Mesendoderm (in vitro differentiated cells): ENCODE data around the gene ZKSCAN7.
"Not testable (repeated sequence)": the region's sequence is repeated elsewhere in the genome, so short reads cannot be mapped to it uniquely, and the experiment has no call there.

Experiments used
- DNase-seq: peaks from one replicate; pipeline ENCODE4 v3.0.0; 2013
- H2AK5ac ChIP-seq: 2 replicates; pipeline ENCODE4 v1.6.1; 2013; ENCODE audit warnings: low read length, inconsistent platforms
- H2BK120ac ChIP-seq: 2 replicates; pipeline ENCODE4 v1.6.1; 2013; ENCODE audit warnings: low read depth, mild to moderate bottlenecking, low read length, moderate library complexity, mixed read lengths
- H2BK15ac ChIP-seq: replicated peaks from 2 replicates; pipeline ENCODE4 v1.6.1; 2013; ENCODE audit warnings: low read depth, mild to moderate bottlenecking, moderate library complexity
- H2BK5ac ChIP-seq: 2 replicates; pipeline ENCODE4 v1.6.1; 2013; ENCODE audit warnings: low read length, inconsistent platforms
- H3K18ac ChIP-seq: 2 replicates; pipeline ENCODE4 v1.6.1; 2013; ENCODE audit warnings: mild to moderate bottlenecking, low read length, mixed read lengths
- H3K23ac ChIP-seq: one replicate; pipeline ENCODE4 v1.6.1; 2013; ENCODE audit warnings: low read length
- H3K27ac ChIP-seq: 2 replicates; pipeline ENCODE4 v1.5.1; 2013; ENCODE audit warnings: low read depth, mild to moderate bottlenecking, inconsistent platforms, low read length, moderate library complexity
- H3K27me3 ChIP-seq: 2 replicates; pipeline ENCODE4 v1.6.1; 2013; ENCODE audit warnings: low read length, control low read depth, mild to moderate bottlenecking, inconsistent platforms; ENCODE audit not compliant: insufficient read depth, poor library complexity
- H3K36me3 ChIP-seq: 2 replicates; pipeline ENCODE4 v1.6.1; 2013; ENCODE audit warnings: low read length, inconsistent platforms; ENCODE audit not compliant: control insufficient read depth, insufficient read depth
- H3K4ac ChIP-seq: one replicate; pipeline ENCODE4 v1.6.1; 2013; ENCODE audit warnings: low read depth, mild to moderate bottlenecking, low read length, moderate library complexity
- H3K4me1 ChIP-seq: 2 replicates; pipeline ENCODE4 v1.6.1; 2013; ENCODE audit warnings: low read depth, low read length, inconsistent platforms; ENCODE audit not compliant: control insufficient read depth
- H3K4me2 ChIP-seq: 2 replicates; pipeline ENCODE4 v1.6.1; 2013; ENCODE audit warnings: low read length
- H3K4me3 ChIP-seq: 2 replicates; pipeline ENCODE4 v1.5.1; 2013; ENCODE audit warnings: mild to moderate bottlenecking, low read length
- H3K56ac ChIP-seq: one replicate; pipeline ENCODE4 v1.6.1; 2013; ENCODE audit warnings: low read length
- H3K79me1 ChIP-seq: 2 replicates; pipeline ENCODE4 v1.6.1; 2013; ENCODE audit warnings: low read length, inconsistent platforms
- H3K79me2 ChIP-seq: 2 replicates; pipeline ENCODE4 v1.6.1; 2013; ENCODE audit warnings: mild to moderate bottlenecking, low read length; ENCODE audit not compliant: control insufficient read depth, insufficient read depth
- H3K9ac ChIP-seq: 2 replicates; pipeline ENCODE4 v1.6.1; 2013; ENCODE audit warnings: low read length, inconsistent platforms
- H4K5ac ChIP-seq: one replicate; pipeline ENCODE4 v1.6.1; 2013; ENCODE audit warnings: low read length
- H4K8ac ChIP-seq: one replicate; pipeline ENCODE4 v1.6.1; 2013; ENCODE audit warnings: low read depth, mild to moderate bottlenecking, control low read depth, low read length, moderate library complexity
- WGBS: extraction: QIAGEN DNeasy Blood & Tissue Kit; methylation state at CpG from one replicate; pipeline ENCODE4 v1.1.7; 2013; ENCODE audit warnings: low lambda C conversion rate, missing lambda C conversion rate; ENCODE audit not compliant: insufficient coverage; ENCODE audit errors: extremely low coverage; 5-methylcytosine and 5-hydroxymethylcytosine counted together

The ZKSCAN7 gene

GRCh38 chr3:44525060-44525459, 29.9 kb upstream of the ZKSCAN7 start:
- Histone ChIP-seq H3K4ac (no peak overlapping the region), H3K18ac (no peak overlapping the region), H3K9ac (no peak overlapping the region), H3K4me3 (no peak overlapping the region), H3K27ac (no peak overlapping the region), H2BK15ac (no peak overlapping the region), H3K36me3 (no peaks in the 10 kb centered on the region), H3K79me2 (no peaks in the 10 kb centered on the region), H3K4me2 (no peak overlapping the region), H3K56ac (no peak overlapping the region), H3K4me1 (no peaks in the 10 kb centered on the region), H2AK5ac (no peak overlapping the region), H4K8ac (no peak overlapping the region), H2BK5ac (no peak overlapping the region), H3K79me1 (no peaks in the 10 kb centered on the region), H3K23ac (no peak overlapping the region), H3K27me3 (no peaks in the 10 kb centered on the region), H4K5ac (no peak overlapping the region), H2BK120ac (no peak overlapping the region)
- no CpG with 5 or more reads among the region's 5 CpGs for WGBS
- DNase-seq, result no peak

- H4K5ac ChIP-seq, result no peak overlapping the region
- H3K4me1 ChIP-seq, result no peaks in the 10 kb centered on the region
- H3K56ac ChIP-seq, result no peak overlapping the region
- WGBS, result no CpG with 5 or more reads among the region's 1 CpG
- H3K27ac ChIP-seq, result no peak overlapping the region
- no peak overlapping the region for H3K23ac ChIP-seq
- no peaks in the 10 kb centered on the region for H3K36me3 ChIP-seq
- no peak overlapping the region for H4K8ac ChIP-seq
- no peak overlapping the region for H3K4me3 ChIP-seq
- H2AK5ac ChIP-seq, result no peak overlapping the region
- no peak overlapping the region for H3K4me2 ChIP-seq
- H2BK15ac ChIP-seq, result no peak overlapping the region
- H3K27me3 ChIP-seq, result no peaks in the 10 kb centered on the region
- no peak for DNase-seq
- H3K9ac ChIP-seq, result no peak overlapping the region
- no peak overlapping the region for H3K18ac ChIP-seq
- H3K4ac ChIP-seq, result no peak overlapping the region
- no peaks in the 10 kb centered on the region for H3K79me2 ChIP-seq
- no peaks in the 10 kb centered on the region for H3K79me1 ChIP-seq
- no peak overlapping the region for H2BK5ac ChIP-seq
- H2BK120ac ChIP-seq, result no peak overlapping the region
Measured at GRCh38 chr3:44529927-44530326, 25.1 kb upstream of the ZKSCAN7 start.

GRCh38 chr3:44530911-44531310, 24.1 kb upstream of the ZKSCAN7 start:
- H3K4me3 ChIP-seq, result no peak overlapping the region
- no peak overlapping the region for H2AK5ac ChIP-seq
- no peak overlapping the region for H4K5ac ChIP-seq
- no peak overlapping the region for H3K9ac ChIP-seq
- H3K36me3 ChIP-seq, result no peaks in the 10 kb centered on the region
- H3K4me2 ChIP-seq, result no peak overlapping the region
- H2BK5ac ChIP-seq, result no peak overlapping the region
- no peak for DNase-seq
- no peak overlapping the region for H4K8ac ChIP-seq
- H2BK120ac ChIP-seq, result no peak overlapping the region
- no peak overlapping the region for H3K27ac ChIP-seq
- H2BK15ac ChIP-seq, result no peak overlapping the region
- H3K79me2 ChIP-seq, result no peaks in the 10 kb centered on the region
- no peak overlapping the region for H3K23ac ChIP-seq
- no peak overlapping the region for H3K18ac ChIP-seq
- H3K4ac ChIP-seq, result no peak overlapping the region
- H3K4me1 ChIP-seq, result no peaks in the 10 kb centered on the region
- no peak overlapping the region for H3K56ac ChIP-seq
- no peaks in the 10 kb centered on the region for H3K79me1 ChIP-seq
- no CpG with 5 or more reads among the region's 2 CpGs for WGBS
- H3K27me3 ChIP-seq, result no peaks in the 10 kb centered on the region

- not testable (repeated sequence) for H4K8ac ChIP-seq, H3K23ac ChIP-seq, H3K4ac ChIP-seq, H4K5ac ChIP-seq, H3K79me2 ChIP-seq, DNase-seq, H3K36me3 ChIP-seq, H3K4me1 ChIP-seq, H3K4me2 ChIP-seq, H2AK5ac ChIP-seq, H3K79me1 ChIP-seq, H3K27ac ChIP-seq, H2BK120ac ChIP-seq, H2BK15ac ChIP-seq, H3K4me3 ChIP-seq, H3K56ac ChIP-seq, H2BK5ac ChIP-seq, H3K18ac ChIP-seq, H3K9ac ChIP-seq, H3K27me3 ChIP-seq
- no CpG with 5 or more reads among the region's 4 CpGs for WGBS
Measured at GRCh38 chr3:44534659-44535058, 20.3 kb upstream of the ZKSCAN7 start.

- Histone ChIP-seq H3K18ac (no peak overlapping the region), H2AK5ac (no peak overlapping the region), H3K79me2 (no peaks in the 10 kb centered on the region), H3K9ac (no peak overlapping the region), H3K4me3 (no peak overlapping the region), H3K4me1 (no peaks in the 10 kb centered on the region), H3K79me1 (no peaks in the 10 kb centered on the region), H2BK5ac (no peak overlapping the region), H4K8ac (no peak overlapping the region), H3K4ac (no peak overlapping the region), H4K5ac (no peak overlapping the region), H3K27me3 (no peaks in the 10 kb centered on the region), H3K56ac (no peak overlapping the region), H3K36me3 (no peaks in the 10 kb centered on the region), H3K27ac (no peak overlapping the region), H3K4me2 (no peak overlapping the region), H2BK120ac (no peak overlapping the region), H3K23ac (no peak overlapping the region), H2BK15ac (no peak overlapping the region)
- no peak for DNase-seq
- WGBS, result no CpG with 5 or more reads among the region's 1 CpG
Measured at GRCh38 chr3:44535364-44535763, 19.6 kb upstream of the ZKSCAN7 start.

- not testable (repeated sequence) for H3K79me2 ChIP-seq, H3K4me1 ChIP-seq, H2BK15ac ChIP-seq, H3K27me3 ChIP-seq, H4K5ac ChIP-seq, H3K56ac ChIP-seq, H3K27ac ChIP-seq, H2AK5ac ChIP-seq, H3K4me3 ChIP-seq, H3K4ac ChIP-seq, H2BK5ac ChIP-seq, H3K79me1 ChIP-seq, H3K18ac ChIP-seq, H3K9ac ChIP-seq, H4K8ac ChIP-seq, H3K4me2 ChIP-seq, H2BK120ac ChIP-seq, H3K23ac ChIP-seq, H3K36me3 ChIP-seq
- DNase-seq, result peak; percentile 74
- no CpG with 5 or more reads among the region's 1 CpG for WGBS
Measured at GRCh38 chr3:44544811-44545210, 10.2 kb upstream of the ZKSCAN7 start.
